IMR-90 (cell line): ENCODE results near the gene CPXM1. TPM values are rescaled to one million over a fixed set of nuclear protein-coding genes. Genes with fewer than 3 reads are reported as not detected.

Experiments
- ATAC-seq: fragments of 200-7000 bp; cut with Tn5 transposase; 2 replicates; pipeline ENCODE4 v1.9.1; 2020; ENCODE audit warnings: low read depth, mild to moderate bottlenecking, moderate library complexity
- BruUV-seq: library from RNA; stranded (reverse); fragments of 400-500 nt; replicated peaks from 2 replicates; lab custom pipeline; 2021; lab: Mats Ljungman, UMichigan
- CTCF ChIA-PET: fragments of 300-600 bp; formaldehyde crosslinking; extraction: SDS; loops from one replicate; lab custom pipeline; 2021; ENCODE audit warnings: antibody characterized with exemption; lab: Yijun Ruan, JAX
- POLR2A ChIA-PET: fragments of 300-600 bp; sonication (Branson Sonifier 250); formaldehyde crosslinking; loops from one replicate; lab custom pipeline; 2022; ENCODE audit warnings: antibody characterized with exemption; ENCODE audit not compliant: unreplicated experiment; lab: Charles Lee
- DNase-seq: peaks from one replicate; pipeline ENCODE4 v3.0.0; 2013
- H2AFZ ChIP-seq: replicated peaks from 2 replicates; pipeline ENCODE3; 2013; ENCODE audit warnings: low read length, mild to moderate bottlenecking; ENCODE audit not compliant: poor library complexity
- H2AK5ac ChIP-seq: 2 replicates; pipeline ENCODE4 v1.6.1; 2013; ENCODE audit warnings: low read depth, low read length, inconsistent platforms
- H2AK9ac ChIP-seq: replicated peaks from 2 replicates; pipeline ENCODE3; 2013; ENCODE audit warnings: mild to moderate bottlenecking, low read depth, low read length, moderate library complexity; ENCODE audit not compliant: poor library complexity
- H2BK120ac ChIP-seq: 2 replicates; pipeline ENCODE4 v1.6.1; 2013; ENCODE audit warnings: low read depth, low read length, inconsistent platforms
- H2BK15ac ChIP-seq: 3 replicates; pipeline ENCODE4 v1.6.1; 2013; ENCODE audit warnings: low read depth, low read length, inconsistent platforms
- H2BK20ac ChIP-seq: 2 replicates; pipeline ENCODE4 v1.6.1; 2013; ENCODE audit warnings: low read depth, mild to moderate bottlenecking, inconsistent platforms, low read length, moderate library complexity
- H2BK5ac ChIP-seq: 2 replicates; pipeline ENCODE4 v1.6.1; 2013; ENCODE audit warnings: mild to moderate bottlenecking, low read depth, low read length, inconsistent platforms; ENCODE audit not compliant: poor library complexity, severe bottlenecking
- H3K14ac ChIP-seq: replicated peaks from 2 replicates; pipeline ENCODE4 v1.6.1; 2013; ENCODE audit warnings: low read depth, low read length, inconsistent platforms
- H3K18ac ChIP-seq: 2 replicates; pipeline ENCODE4 v1.6.1; 2013; ENCODE audit warnings: low read depth, low read length, control low read depth
- H3K23ac ChIP-seq: 2 replicates; pipeline ENCODE4 v1.6.1; 2013; ENCODE audit warnings: low read depth, low read length, inconsistent platforms
- H3K27ac ChIP-seq: 2 replicates; pipeline ENCODE4 v1.5.1; 2013; ENCODE audit warnings: mild to moderate bottlenecking, control low read depth, low read length; ENCODE audit not compliant: insufficient read depth
- H3K27me3 ChIP-seq: 2 replicates; pipeline ENCODE4 v1.6.1; 2013; ENCODE audit warnings: low read length; ENCODE audit not compliant: control insufficient read depth, insufficient read depth
- H3K36me3 ChIP-seq: 2 replicates; pipeline ENCODE4 v1.6.1; 2013; ENCODE audit warnings: low read length, mixed read lengths; ENCODE audit not compliant: control insufficient read depth, insufficient read depth
- H3K4ac ChIP-seq: 2 replicates; pipeline ENCODE4 v1.6.1; 2013; ENCODE audit warnings: low read depth, low read length, inconsistent platforms
- H3K4me1 ChIP-seq: 2 replicates; pipeline ENCODE4 v1.6.1; 2013; ENCODE audit warnings: low read length, mixed read lengths; ENCODE audit not compliant: control insufficient read depth, insufficient read depth
- H3K4me2 ChIP-seq: 2 replicates; pipeline ENCODE4 v1.6.1; 2013; ENCODE audit warnings: low read depth, mild to moderate bottlenecking, control low read depth, low read length, moderate library complexity
- H3K4me3 ChIP-seq: 2 replicates; pipeline ENCODE4 v1.5.1; 2013; ENCODE audit warnings: low read depth, mild to moderate bottlenecking, control low read depth, low read length, moderate library complexity; ENCODE audit not compliant: insufficient read depth
- H3K56ac ChIP-seq: 2 replicates; pipeline ENCODE4 v1.6.1; 2013; ENCODE audit warnings: low read length, inconsistent platforms; ENCODE audit not compliant: insufficient read depth; ENCODE audit errors: extremely low read depth
- H3K79me1 ChIP-seq, 2 experiments: 2 replicates each; pipeline ENCODE4 v1.6.1; 2013; ENCODE audit warnings: low read length in 2 of 2, inconsistent platforms in 1 of 2, low read depth in 1 of 2
- H3K9ac ChIP-seq: 2 replicates; pipeline ENCODE4 v1.6.1; 2013; ENCODE audit warnings: low read depth, low read length, control low read depth
- H3K9me1 ChIP-seq: 2 replicates; pipeline ENCODE4 v1.6.1; 2013; ENCODE audit warnings: low read length, inconsistent platforms; ENCODE audit not compliant: insufficient read depth
- H3K9me3 ChIP-seq: 2 replicates; pipeline ENCODE4 v1.6.1; 2013; ENCODE audit warnings: low read length; ENCODE audit not compliant: control insufficient read depth, insufficient read depth
- H4K20me1 ChIP-seq: 2 replicates; pipeline ENCODE4 v1.6.1; 2013; ENCODE audit warnings: low read length, inconsistent platforms; ENCODE audit not compliant: insufficient read depth
- H4K5ac ChIP-seq: 2 replicates; pipeline ENCODE4 v1.6.1; 2013; ENCODE audit warnings: mild to moderate bottlenecking, low read depth, low read length, control low read depth
- H4K8ac ChIP-seq, 2 experiments: 2 replicates each; pipeline ENCODE4 v1.6.1; 2013; ENCODE audit warnings: low read depth in 2 of 2, low read length in 2 of 2, control low read depth in 1 of 2, inconsistent platforms in 1 of 2
- H4K91ac ChIP-seq: 2 replicates; pipeline ENCODE4 v1.6.1; 2013; ENCODE audit warnings: low read depth, low read length, inconsistent platforms; ENCODE audit not compliant: insufficient read depth
- BHLHE40 ChIP-seq: fragments of 150-350 bp; IDR thresholded peaks from 2 replicates; pipeline ENCODE4 v1.6.1; 2016; ENCODE audit warnings: mild to moderate bottlenecking, low read depth, low read length
- CHD1 ChIP-seq: IDR thresholded peaks from 2 replicates; pipeline ENCODE4 v1.6.1; 2012; ENCODE audit warnings: low read depth, low read length, improper control_type of control experiment
- MAZ ChIP-seq: IDR thresholded peaks from 2 replicates; pipeline ENCODE4 v1.6.1; 2012; ENCODE audit warnings: low read depth, mild to moderate bottlenecking, low read length, improper control_type of control experiment, moderate library complexity, borderline replicate concordance
- RCOR1 ChIP-seq: IDR thresholded peaks from 2 replicates; pipeline ENCODE4 v1.6.1; 2012; ENCODE audit warnings: mild to moderate bottlenecking, low read length, improper control_type of control experiment; ENCODE audit not compliant: insufficient replicate concordance
- SMC3 ChIP-seq: fragments of 150-350 bp; IDR thresholded peaks from 2 replicates; pipeline ENCODE4 v1.6.1; 2016; ENCODE audit warnings: low read depth, mild to moderate bottlenecking, antibody characterized with exemption, low read length, moderate library complexity
- WGBS, 2 experiments: methylation state at CpG; one replicate each; pipeline versions ENCODE4 v1.1.5 to v1.1.7; 2013; ENCODE audit warnings: missing lambda C conversion rate in 2 of 2; ENCODE audit not compliant: insufficient read length in 1 of 2; ENCODE audit errors: extremely low coverage in 2 of 2; 5-methylcytosine and 5-hydroxymethylcytosine counted together
- dilution Hi-C: fragments of 300-500 bp; cut with HindIII; formaldehyde crosslinking; loops from one replicate; pipeline ENCODE4 v1.14.3; 2018; ENCODE audit warnings: low sequenced_read_pairs; ENCODE audit not compliant: unreplicated experiment
- in situ Hi-C: fragments of 300-500 bp; cut with MboI; formaldehyde crosslinking; loops from 3 replicates; pipeline ENCODE4 v1.14.3; 2019; ENCODE audit warnings: low sequenced_read_pairs, inconsistent platforms, mixed read lengths
- intact Hi-C: fragments of 100-400 bp; cut with micrococcal nuclease; formaldehyde crosslinking; loops from 2 replicates; pipeline ENCODE4 v1.10.0; 2022
- polyA plus RNA-seq, 3 experiments: library from polyadenylated mRNA; depleted of rRNA; stranded (reverse); fragments of >200 nt; gene quantifications; 2 replicates each; pipeline ENCODE4 v1.2.3, GENCODE V29; 2012; ENCODE audit warnings: low replicate concordance in 1 of 3
- total RNA-seq: library from RNA; depleted of rRNA; stranded (reverse); fragments of >200 nt; gene quantifications from 2 replicates; pipeline ENCODE4 v1.2.3, GENCODE V29; 2012
- TF ChIP-seq, protein P1 (sequence below): fragments of 150-350 bp; IDR thresholded peaks from 2 replicates; pipeline ENCODE4 v1.6.1; 2017; ENCODE audit warnings: mild to moderate bottlenecking, antibody characterized with exemption, low read length, low read depth

The CPXM1 gene
- total and polyA plus RNA-seq, 2 of the 4 experiments (the other 2 are of a cell fraction) = 1.1 to 4.6 TPM

DNA sequence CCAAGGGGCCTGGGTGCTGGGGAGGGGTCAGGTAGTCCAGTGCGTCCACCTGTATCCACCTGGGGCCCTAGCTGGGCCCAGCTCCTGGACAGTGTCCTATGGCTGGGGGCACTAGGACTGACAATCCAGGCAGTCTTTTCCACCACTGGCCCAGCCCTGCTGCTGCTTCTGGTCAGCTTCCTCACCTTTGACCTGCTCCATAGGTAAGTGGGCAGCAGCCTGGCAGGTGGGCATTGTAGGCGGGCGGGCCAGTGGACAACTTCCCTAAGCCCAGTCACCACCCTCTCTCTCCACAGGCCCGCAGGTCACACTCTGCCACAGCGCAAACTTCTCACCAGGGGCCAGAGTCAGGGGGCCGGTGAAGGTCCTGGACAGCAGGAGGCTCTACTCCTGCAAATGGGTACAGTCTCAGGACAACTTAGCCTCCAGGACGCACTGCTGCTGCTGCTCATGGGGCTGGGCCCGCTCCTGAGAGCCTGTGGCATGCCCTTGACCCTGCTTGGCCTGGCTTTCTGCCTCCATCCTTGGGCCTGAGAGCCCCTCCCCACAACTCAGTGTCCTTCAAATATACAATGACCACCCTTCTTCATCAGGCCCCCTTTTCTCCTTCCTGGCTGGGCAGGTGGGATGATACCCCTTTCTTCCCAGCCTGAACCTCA, 14.9 kb upstream of the CPXM1 start:
- Histone ChIP-seq H3K18ac (peak overlapping the region; percentile 56), H3K23ac (no peak overlapping the region), H4K20me1 (no peaks in the 10 kb centered on the region), H3K27ac (peak overlapping the region; percentile 56), H4K91ac (peak overlapping the region; percentile 69), H3K4me1 (peaks cover 32% of the 10 kb centered on the region), H2AK5ac (peak overlapping the region; percentile 98), H3K27me3 (no peaks in the 10 kb centered on the region), H4K8ac (peak overlapping the region; percentile 36 to 76), H3K4ac (peak overlapping the region; percentile 85), H2BK120ac (peak overlapping the region; percentile 92), H3K79me1 (0 out of 4 replicates have a peak, but pooled peaks cover 0 to 5% of the 10 kb centered on the region in 2 experiments), H3K9me3 (peaks cover 2% of the 10 kb centered on the region; the same call in 1 of the 2 replicates), H2AFZ (peak overlapping the region; percentile 86), H2BK5ac (peak overlapping the region; percentile 62), H2AK9ac (peak overlapping the region; percentile 42), H2BK15ac (peak overlapping the region; percentile 77), H3K4me2 (no peak overlapping the region), H3K9ac (no peak overlapping the region), H4K5ac (peak overlapping the region; percentile 56), H2BK20ac (peak overlapping the region; percentile 91), H3K36me3 (no peaks in the 10 kb centered on the region), H3K56ac (0 out of 2 replicates have a peak overlapping the region, but pooled peaks have one; percentile 12), H3K9me1 (peaks cover 28% of the 10 kb centered on the region), H3K4me3 (no peak overlapping the region), H3K14ac (peak overlapping the region; percentile 29)
- WGBS, 2 experiments = 86% methylated on average over 2 of the region's 8 CpGs; no CpG with 5 or more reads in 1 of the 2 experiments
- dilution Hi-C loops = no loop called here
- no peak for DNase-seq
- ChIA-PET POLR2A (no interaction called here), CTCF (no interaction called here)
- TF ChIP-seq BHLHE40 = no peak
- TF ChIP-seq RCOR1 = no peak
- no peak for TF ChIP-seq MAZ
- no peak for TF ChIP-seq SMC3
- no peak for TF ChIP-seq CHD1
- TF ChIP-seq, protein P1, sequence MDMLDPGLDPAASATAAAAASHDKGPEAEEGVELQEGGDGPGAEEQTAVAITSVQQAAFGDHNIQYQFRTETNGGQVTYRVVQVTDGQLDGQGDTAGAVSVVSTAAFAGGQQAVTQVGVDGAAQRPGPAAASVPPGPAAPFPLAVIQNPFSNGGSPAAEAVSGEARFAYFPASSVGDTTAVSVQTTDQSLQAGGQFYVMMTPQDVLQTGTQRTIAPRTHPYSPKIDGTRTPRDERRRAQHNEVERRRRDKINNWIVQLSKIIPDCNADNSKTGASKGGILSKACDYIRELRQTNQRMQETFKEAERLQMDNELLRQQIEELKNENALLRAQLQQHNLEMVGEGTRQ = no peak
- no peak for ATAC-seq
- no TSS peak for BruUV-seq
- in situ Hi-C loops = loop anchor here (25.0 kb wide), 1 partner anchor 703 kb away; the partner anchor contains the start of gene STK35
- intact Hi-C loops = no loop called here
